Fibroblast of pulmonary artery (primary cell): ENCODE measurements around the gene CACNA1E.

Experiments used
- DNase-seq: peaks from one replicate; pipeline ENCODE4 v3.0.0-alpha.2; 2010; ENCODE audit warnings: low read depth
- H3K4me3 ChIP-seq: replicated peaks from 2 replicates; pipeline ENCODE4 v1.5.1; 2011; ENCODE audit warnings: low read depth, mild to moderate bottlenecking, control low read depth, low read length, moderate library complexity
- CTCF ChIP-seq: IDR thresholded peaks from 2 replicates; pipeline ENCODE4 v1.5.1; 2011; ENCODE audit warnings: mild to moderate bottlenecking, control low read depth, low read length, inconsistent platforms; ENCODE audit errors: missing control alignments

CACNA1E gene

DNA sequence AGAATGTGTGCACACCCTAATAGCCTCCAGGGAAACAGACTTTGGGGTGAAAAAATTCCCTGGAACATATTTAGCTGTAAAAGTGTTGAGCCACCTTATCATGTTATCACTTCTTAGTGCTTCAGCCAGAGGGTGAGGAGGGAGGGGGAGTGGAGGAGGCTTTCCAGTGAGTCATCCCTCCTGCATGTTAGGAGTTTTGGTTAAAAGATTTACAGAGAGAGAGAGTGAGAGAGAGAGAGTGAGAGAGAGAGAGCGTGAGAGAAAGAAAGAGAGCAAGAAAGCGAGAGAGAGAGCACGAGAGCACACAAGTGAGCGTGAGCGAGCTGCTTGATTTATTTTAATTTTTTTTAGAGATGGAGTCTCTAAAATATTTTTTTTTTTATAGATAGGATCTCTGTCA is 13.5 kb upstream of the CACNA1E start:
- peak; percentile 77 for DNase-seq
- no peak overlapping the region for H3K4me3 ChIP-seq
- TF ChIP-seq CTCF: no peak

- no peak for DNase-seq
- no peak for TF ChIP-seq CTCF
- no peak overlapping the region for H3K4me3 ChIP-seq
These were observed 7.7 kb upstream of the CACNA1E start for GRCh38 chr1:181475580-181475979.

DNA sequence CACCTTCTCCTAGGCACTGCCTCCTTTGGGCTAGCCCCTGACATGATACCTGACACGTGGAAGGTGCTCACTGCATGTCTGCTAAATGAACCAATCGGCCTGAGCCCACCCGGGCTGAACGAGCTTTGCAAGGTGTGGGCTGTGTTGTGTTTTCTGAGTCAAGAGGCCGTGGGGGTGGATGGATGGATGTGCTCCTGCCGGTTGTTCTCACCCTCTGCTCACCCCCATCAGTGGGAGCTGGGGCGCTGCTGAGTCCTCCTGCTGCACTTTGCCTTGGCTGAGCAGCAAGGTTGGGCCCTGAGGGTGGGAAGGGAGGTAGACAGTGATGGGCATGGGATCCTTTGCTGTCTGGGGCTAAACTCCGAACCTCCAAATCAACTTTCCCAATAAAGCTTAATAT is 6.7 kb upstream of the CACNA1E start:
- no peak overlapping the region for H3K4me3 ChIP-seq
- DNase-seq: no peak
- no peak for TF ChIP-seq CTCF

DNA sequence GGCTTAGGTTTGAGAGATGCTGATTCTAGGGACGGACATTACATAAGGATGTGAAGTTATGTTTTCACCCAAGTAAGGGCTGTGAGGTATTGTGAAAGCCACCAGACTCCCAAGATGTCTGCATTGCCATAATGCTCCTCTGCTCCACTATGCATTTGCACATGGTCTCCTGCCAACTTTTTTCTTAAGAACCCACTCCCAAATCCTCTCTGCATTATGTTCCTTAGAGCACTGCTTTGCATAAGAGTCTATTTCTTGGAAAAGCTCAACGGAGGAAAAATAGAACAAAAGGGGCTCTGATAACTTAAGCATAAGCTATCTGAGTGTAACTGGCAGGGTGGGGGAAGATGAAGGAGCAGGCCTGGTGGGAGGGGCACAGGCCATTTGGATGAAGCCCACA is 5.0 kb upstream of the CACNA1E start:
- DNase-seq: no peak
- no peak for TF ChIP-seq CTCF
- H3K4me3 ChIP-seq: no peak overlapping the region

GRCh38 chr1:181479137-181479745 is 4.1 kb upstream of the CACNA1E start:
- DNase-seq: peak; percentile 73
- TF ChIP-seq CTCF: peak; percentile 78

GRCh38 chr1:181482001-181482430 is 1.3 kb upstream of the CACNA1E start:
- H3K4me3 ChIP-seq: no peak overlapping the region
- no peak for DNase-seq
- TF ChIP-seq CTCF: no peak

More at GRCh38 chr1:181479137-181479745, 4.1 kb upstream of the CACNA1E start:
- H3K4me3 ChIP-seq: no peak overlapping the region
